ENCODE results near the gene PDE6B. TPM values are rescaled to one million over a fixed set of nuclear protein-coding genes. Genes with fewer than 3 reads are reported as not detected.
A peak's percentile ranks its signal among the peaks of the same experiment; 100 is the strongest.

PDE6B gene
- total RNA-seq, 2 experiments from 2014 or later: not detected

DNA sequence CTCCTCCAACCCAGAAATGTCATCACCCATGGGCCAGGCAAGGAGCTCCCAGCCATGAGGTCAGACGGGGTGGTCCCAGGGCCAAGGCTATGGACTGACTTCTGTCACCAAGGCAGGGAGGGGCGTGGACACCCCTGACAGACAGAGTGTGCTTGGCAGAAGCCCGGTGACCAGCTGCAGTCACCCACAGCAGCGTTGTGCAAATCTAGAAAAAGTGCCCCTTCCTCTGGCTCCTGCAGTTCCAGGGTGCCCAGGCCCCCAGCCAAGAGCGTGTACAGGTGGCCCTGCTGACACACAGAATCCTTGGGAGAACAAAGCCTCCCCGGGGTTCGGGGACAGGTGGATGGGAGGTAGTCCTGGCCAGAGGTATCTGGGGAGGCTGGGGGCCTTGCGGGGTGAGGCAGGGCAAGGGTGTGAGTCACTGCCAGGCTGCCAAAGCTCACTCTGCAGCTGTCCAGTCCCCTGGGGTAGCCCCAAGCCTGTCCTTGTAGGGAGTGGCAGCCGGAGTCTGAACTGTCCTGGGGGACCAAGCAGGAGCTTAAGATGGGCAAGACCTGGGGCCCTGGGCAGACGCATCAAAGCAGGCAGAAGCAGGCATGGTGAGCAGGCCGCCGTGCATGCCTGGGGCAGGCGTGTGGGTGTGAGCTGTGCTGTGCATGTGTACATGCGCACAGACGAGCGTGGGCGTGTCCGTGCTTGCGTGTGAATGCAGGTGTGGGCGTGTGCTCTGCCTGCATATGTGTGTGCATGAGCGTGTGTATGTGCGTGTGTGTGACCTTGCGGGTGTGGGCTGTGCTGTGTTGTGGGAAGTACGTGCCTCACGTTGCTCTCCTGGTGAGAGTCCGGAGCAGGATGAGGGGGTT lies 52.3 kb downstream of the PDE6B start:
- Histone ChIP-seq H3K9me3 (ENCODE audit: low read length) (no peaks in the 10 kb centered on the region), H3K4me2 (ENCODE audit: low read length) (peak overlapping the region; percentile 94), H3K27ac (ENCODE audit: low read depth, low read length, poor library complexity, severe bottlenecking) (peak overlapping the region; percentile 94), H2AFZ (ENCODE audit: low read length) (no peak overlapping the region), H3K36me3 (ENCODE audit: insufficient read depth, low read length) (peaks cover 11% of the 10 kb centered on the region), H3K4me1 (ENCODE audit: insufficient read depth, low read length, poor library complexity, severe bottlenecking) (peaks cover 46% of the 10 kb centered on the region), H3K9me2 (ENCODE audit: insufficient read depth, low read length) (no peaks in the 10 kb centered on the region), H4K20me1 (ENCODE audit: insufficient read depth, low read length) (no peaks in the 10 kb centered on the region), H3K79me2 (ENCODE audit: insufficient read depth, low read depth, low read length) (peaks cover 10% of the 10 kb centered on the region), H3K4me3 (ENCODE audit: low read depth, low read length, poor library complexity, severe bottlenecking) (peak overlapping the region; percentile 98)
- intact Hi-C loops (cut with micrococcal nuclease; ENCODE audit: unreplicated experiment): loop anchor here (2.0 to 10.0 kb wide), 3 partner anchors 105 to 1037 kb away; partner anchors contain the start of gene SLBP
- CTCF ChIA-PET (ENCODE audit: unreplicated experiment): no interaction called here
- BruUV-seq (replicated peaks): no TSS peak
- TF ChIP-seq, protein P1, sequence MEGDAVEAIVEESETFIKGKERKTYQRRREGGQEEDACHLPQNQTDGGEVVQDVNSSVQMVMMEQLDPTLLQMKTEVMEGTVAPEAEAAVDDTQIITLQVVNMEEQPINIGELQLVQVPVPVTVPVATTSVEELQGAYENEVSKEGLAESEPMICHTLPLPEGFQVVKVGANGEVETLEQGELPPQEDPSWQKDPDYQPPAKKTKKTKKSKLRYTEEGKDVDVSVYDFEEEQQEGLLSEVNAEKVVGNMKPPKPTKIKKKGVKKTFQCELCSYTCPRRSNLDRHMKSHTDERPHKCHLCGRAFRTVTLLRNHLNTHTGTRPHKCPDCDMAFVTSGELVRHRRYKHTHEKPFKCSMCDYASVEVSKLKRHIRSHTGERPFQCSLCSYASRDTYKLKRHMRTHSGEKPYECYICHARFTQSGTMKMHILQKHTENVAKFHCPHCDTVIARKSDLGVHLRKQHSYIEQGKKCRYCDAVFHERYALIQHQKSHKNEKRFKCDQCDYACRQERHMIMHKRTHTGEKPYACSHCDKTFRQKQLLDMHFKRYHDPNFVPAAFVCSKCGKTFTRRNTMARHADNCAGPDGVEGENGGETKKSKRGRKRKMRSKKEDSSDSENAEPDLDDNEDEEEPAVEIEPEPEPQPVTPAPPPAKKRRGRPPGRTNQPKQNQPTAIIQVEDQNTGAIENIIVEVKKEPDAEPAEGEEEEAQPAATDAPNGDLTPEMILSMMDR (conservative IDR thresholded peaks at IDR 0.05; ENCODE audit: low read length): no peak
- TF ChIP-seq EZH2phosphoT487 (IDR thresholded peaks at IDR 0.05; ENCODE audit: borderline replicate concordance, low read depth, low read length): no peak
- POLR2A ChIA-PET: interaction anchor here (0.6 kb wide), 1 partner anchor 19 kb away, joined by 3 read pairs; no protein-coding TSS in a partner anchor
- peak; percentile 71 for DNase-seq (ENCODE audit: low spot score)

DNA sequence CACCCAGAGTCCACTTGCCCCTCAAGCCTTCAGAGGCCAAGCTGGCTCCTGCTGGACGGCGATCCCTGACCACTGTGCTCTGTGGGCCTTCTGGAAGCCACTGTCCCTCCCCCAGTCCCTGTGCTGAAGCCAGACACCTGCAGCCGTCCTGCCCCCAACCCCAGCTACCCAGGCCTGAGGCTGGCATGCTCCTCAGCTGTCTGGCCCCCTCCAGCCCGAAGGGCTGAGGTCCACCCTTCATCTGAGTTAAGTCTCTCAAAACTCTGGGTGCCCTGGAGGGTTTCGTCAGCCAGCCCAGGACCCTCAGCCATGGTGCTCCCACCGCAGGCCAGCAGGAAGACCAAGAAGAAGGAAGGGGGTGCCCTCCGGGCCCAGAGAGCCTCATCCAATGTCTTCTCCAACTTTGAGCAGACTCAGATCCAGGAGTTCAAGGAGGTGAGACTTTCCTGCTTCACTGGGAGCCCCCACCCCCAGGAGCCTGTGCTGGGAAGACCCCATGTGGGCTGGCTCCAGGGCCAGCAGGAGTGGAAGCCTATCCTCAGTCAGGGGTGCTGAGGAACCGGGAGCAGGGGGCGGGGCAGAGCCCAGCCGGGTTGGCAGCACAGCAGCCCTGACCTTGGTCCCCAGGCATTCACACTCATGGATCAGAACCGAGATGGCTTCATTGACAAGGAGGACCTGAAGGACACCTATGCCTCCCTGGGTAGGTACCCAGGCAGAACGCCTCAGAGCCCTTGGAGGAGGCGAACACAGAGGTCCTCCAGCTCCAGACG lies 53.1 kb downstream of the PDE6B start:
- H3K9me3 ChIP-seq (ENCODE audit: low read length): no peaks in the 10 kb centered on the region
- intact Hi-C loops (cut with micrococcal nuclease; ENCODE audit: unreplicated experiment): loop anchor here (10.0 kb wide), 2 partner anchors 204 to 1036 kb away; partner anchors contain the start of gene SLBP
- TF ChIP-seq, protein P1 (conservative IDR thresholded peaks at IDR 0.05; ENCODE audit: low read length): no peak
- TF ChIP-seq EZH2phosphoT487 (IDR thresholded peaks at IDR 0.05; ENCODE audit: borderline replicate concordance, low read depth, low read length): no peak
- POLR2A ChIA-PET: no interaction called here
- 0 out of 2 replicates have a peak, but pooled peaks cover 2% of the 10 kb centered on the region for H3K36me3 ChIP-seq (ENCODE audit: insufficient read depth, low read length)
- H3K4me1 ChIP-seq (ENCODE audit: insufficient read depth, low read length, poor library complexity, severe bottlenecking): peaks cover 39% of the 10 kb centered on the region
- H2AFZ ChIP-seq (ENCODE audit: low read length): no peak overlapping the region
- H3K79me2 ChIP-seq (ENCODE audit: insufficient read depth, low read depth, low read length): peaks cover 3% of the 10 kb centered on the region
- H4K20me1 ChIP-seq (ENCODE audit: insufficient read depth, low read length): no peaks in the 10 kb centered on the region
- CTCF ChIA-PET (ENCODE audit: unreplicated experiment): no interaction called here
- no peak overlapping the region for H3K27ac ChIP-seq (ENCODE audit: low read depth, low read length, poor library complexity, severe bottlenecking)
- no TSS peak for BruUV-seq (replicated peaks)
- peak overlapping the region; percentile 94; the same call in 1 of the 2 replicates for H3K4me2 ChIP-seq (ENCODE audit: low read length)
- no peak overlapping the region for H3K4me3 ChIP-seq (ENCODE audit: low read depth, low read length, poor library complexity, severe bottlenecking)
- DNase-seq (ENCODE audit: low spot score): no peak
- no peaks in the 10 kb centered on the region for H3K9me2 ChIP-seq (ENCODE audit: insufficient read depth, low read length)
